CD4-positive, alpha-beta memory T cell (primary cell): ENCODE results near the gene ALDH1L1. TPM values are rescaled to one million over a fixed set of nuclear protein-coding genes. Genes with fewer than 3 reads are reported as not detected.

Source experiments
- CTCF ChIA-PET: fragments of 350-600 bp; sonication (Branson Sonifier 250); formaldehyde crosslinking; loops from one replicate; lab custom pipeline; 2021; ENCODE audit warnings: inconsistent platforms; ENCODE audit not compliant: partially characterized antibody; lab: Charles Lee
- POLR2A ChIA-PET: fragments of 350-600 bp; sonication (Branson Sonifier 250); formaldehyde crosslinking; loops from one replicate; lab custom pipeline; 2021; ENCODE audit not compliant: partially characterized antibody; lab: Charles Lee
- DNase-seq, 5 donors: peaks; one replicate each; pipeline versions ENCODE4 v3.0.0 to v3.0.0-alpha.2; 2020 to 2022; ENCODE audit warnings: mixed read lengths in 1 of 5
- H3K27ac ChIP-seq: one replicate; pipeline ENCODE4 v1.7.0; 2013; ENCODE audit warnings: low read depth, low read length
- H3K27me3 ChIP-seq: 2 replicates; pipeline ENCODE4 v1.7.0; 2013; ENCODE audit warnings: mild to moderate bottlenecking, low read length, moderate library complexity; ENCODE audit not compliant: insufficient read depth
- H3K36me3 ChIP-seq: 2 replicates; pipeline ENCODE4 v1.7.0; 2013; ENCODE audit warnings: mild to moderate bottlenecking, low read length, moderate library complexity; ENCODE audit not compliant: insufficient read depth
- H3K4me1 ChIP-seq: 2 replicates; pipeline ENCODE4 v1.7.0; 2013; ENCODE audit warnings: mild to moderate bottlenecking, low read length, moderate library complexity; ENCODE audit not compliant: insufficient read depth
- H3K4me3 ChIP-seq, 2 donors: one replicate each; pipeline ENCODE4 v1.7.0; 2013; ENCODE audit warnings: low read length in 2 of 2, mild to moderate bottlenecking in 1 of 2
- H3K9me3 ChIP-seq, 2 donors: one replicate each; pipeline ENCODE4 v1.7.0; 2013; ENCODE audit warnings: low read length in 2 of 2, control low read depth in 1 of 2; ENCODE audit not compliant: control insufficient read depth in 1 of 2
- H3K27ac Mint-ChIP-seq, 7 donors: one replicate each; pipeline ENCODE4 v1.8.0; 2020 to 2021; ENCODE audit warnings: mixed read lengths in 7 of 7, mild to moderate bottlenecking in 6 of 7, inconsistent platforms in 3 of 7, moderate library complexity in 3 of 7
- H3K27me3 Mint-ChIP-seq, 2 donors: one replicate each; pipeline ENCODE4 v1.8.0; 2020 to 2021; ENCODE audit warnings: mixed read lengths in 2 of 2
- H3K36me3 Mint-ChIP-seq, 2 donors: one replicate each; pipeline ENCODE4 v1.8.0; 2020 to 2021; ENCODE audit warnings: mixed read lengths in 2 of 2, inconsistent platforms in 1 of 2, mild to moderate bottlenecking in 1 of 2
- H3K4me1 Mint-ChIP-seq, 4 donors: one replicate each; pipeline ENCODE4 v1.8.0; 2020 to 2021; ENCODE audit warnings: mixed read lengths in 4 of 4, mild to moderate bottlenecking in 1 of 4
- H3K4me3 Mint-ChIP-seq, 8 donors: one replicate each; pipeline ENCODE4 v1.8.0; 2020 to 2021; ENCODE audit warnings: mixed read lengths in 8 of 8, mild to moderate bottlenecking in 7 of 8, moderate library complexity in 6 of 8, inconsistent platforms in 3 of 8
- H3K9me3 Mint-ChIP-seq, 8 donors: one replicate each; pipeline ENCODE4 v1.8.0; 2020 to 2021; ENCODE audit warnings: mixed read lengths in 8 of 8, mild to moderate bottlenecking in 5 of 8, inconsistent platforms in 3 of 8, moderate library complexity in 1 of 8
- intact Hi-C: fragments of 100-400 bp; cut with micrococcal nuclease; formaldehyde crosslinking; loops from one replicate; pipeline ENCODE4 v1.15.1; 2023
- polyA plus RNA-seq, 2 donors: library from polyadenylated mRNA; unstranded; fragments of 300-500 nt; fragmentation: Illumina TruSeq; gene quantifications; one replicate each; pipeline ENCODE4 v1.2.3, GENCODE V29; 2021
- total RNA-seq, 2 experiments: library from RNA; stranded (reverse); gene quantifications; one replicate each; pipeline ENCODE4 v1.2.3, GENCODE V29; 2021

The ALDH1L1 gene
- total and polyA plus RNA-seq, 4 experiments from 2014 or later = not detected

- no peaks in the 10 kb centered on the region for H3K36me3 Mint-ChIP-seq
- no peak for DNase-seq
- Histone ChIP-seq H3K36me3 (no peaks in the 10 kb centered on the region), H3K27me3 (no peaks in the 10 kb centered on the region), H3K4me3 (no peak overlapping the region), H3K27ac (no peak overlapping the region), H3K4me1 (no peaks in the 10 kb centered on the region), H3K9me3 (no peaks in the 10 kb centered on the region)
- intact Hi-C loops = no loop called here
- no peak overlapping the region for H3K4me3 Mint-ChIP-seq
- ChIA-PET POLR2A (no interaction called here), CTCF (no interaction called here)
- H3K27ac Mint-ChIP-seq = no peak overlapping the region
- peaks cover 0 to 2% of the 10 kb centered on the region in 2 donors for H3K27me3 Mint-ChIP-seq
- H3K4me1 Mint-ChIP-seq = no peaks in the 10 kb centered on the region
- no peaks in the 10 kb centered on the region for H3K9me3 Mint-ChIP-seq
These were observed 52.9 kb downstream of the ALDH1L1 start for GRCh38 chr3:126127452-126127851.

DNA sequence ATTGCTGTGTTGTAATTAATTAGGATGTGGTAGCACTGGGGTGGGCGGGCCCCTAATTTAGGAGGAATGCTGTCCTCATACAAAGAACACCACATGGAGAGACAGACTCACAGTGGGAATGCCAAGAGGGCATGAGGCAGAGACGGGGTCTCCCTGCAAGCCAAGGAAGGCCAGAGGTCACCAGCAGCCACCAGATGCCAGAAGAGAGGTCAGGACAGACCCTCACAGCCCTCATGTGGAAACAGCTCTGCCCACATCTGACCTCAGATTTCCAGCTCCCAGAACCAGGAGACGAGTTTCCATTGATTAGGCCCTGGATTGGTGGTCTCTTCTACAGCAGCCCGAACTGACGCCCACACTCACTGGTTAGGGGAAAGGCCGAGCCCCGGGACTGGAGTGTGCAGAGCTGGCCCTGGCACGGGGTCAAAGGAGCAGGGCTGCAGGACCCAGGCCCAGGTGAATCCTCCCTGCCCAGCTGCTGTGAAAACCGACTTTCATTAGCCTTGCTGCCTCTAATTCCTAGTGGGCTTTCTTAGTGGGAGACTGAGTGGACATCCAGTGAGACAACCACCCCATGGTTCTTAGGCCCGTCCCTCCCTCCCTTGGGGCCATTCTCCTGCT lies 53.5 kb downstream of the ALDH1L1 start:
- no peaks in the 10 kb centered on the region for H3K36me3 Mint-ChIP-seq
- H3K27me3 Mint-ChIP-seq = peaks cover 0 to 2% of the 10 kb centered on the region in 2 donors
- no peaks in the 10 kb centered on the region for H3K9me3 ChIP-seq
- no peak overlapping the region for H3K27ac Mint-ChIP-seq
- H3K27ac ChIP-seq = no peak overlapping the region
- DNase-seq = no peak
- no peaks in the 10 kb centered on the region for H3K9me3 Mint-ChIP-seq
- intact Hi-C loops = no loop called here
- ChIA-PET POLR2A (no interaction called here), CTCF (interaction anchor here (1.5 kb wide), 1 partner anchor 7 kb away, joined by 4 read pairs; no protein-coding TSS in a partner anchor)
- H3K27me3 ChIP-seq = no peaks in the 10 kb centered on the region
- H3K4me1 ChIP-seq = no peaks in the 10 kb centered on the region
- no peaks in the 10 kb centered on the region for H3K4me1 Mint-ChIP-seq
- H3K4me3 ChIP-seq = no peak overlapping the region
- H3K4me3 Mint-ChIP-seq = no peak overlapping the region
- no peaks in the 10 kb centered on the region for H3K36me3 ChIP-seq

GRCh38 chr3:126126286-126126685 lies 54.1 kb downstream of the ALDH1L1 start:
- Mint-ChIP-seq H3K4me3 (no peak overlapping the region), H3K27ac (no peak overlapping the region), H3K36me3 (no peaks in the 10 kb centered on the region), H3K9me3 (no peaks in the 10 kb centered on the region), H3K4me1 (no peaks in the 10 kb centered on the region), H3K27me3 (no peaks in the 10 kb centered on the region)
- Histone ChIP-seq H3K36me3 (no peaks in the 10 kb centered on the region), H3K27ac (no peak overlapping the region), H3K4me3 (no peak overlapping the region), H3K4me1 (no peaks in the 10 kb centered on the region), H3K9me3 (no peaks in the 10 kb centered on the region), H3K27me3 (no peaks in the 10 kb centered on the region)
- ChIA-PET POLR2A (no interaction called here), CTCF (interaction anchor here (1.5 kb wide), 1 partner anchor 8 kb away, joined by 4 read pairs; no protein-coding TSS in a partner anchor)
- no peak for DNase-seq
- intact Hi-C loops = no loop called here

DNA sequence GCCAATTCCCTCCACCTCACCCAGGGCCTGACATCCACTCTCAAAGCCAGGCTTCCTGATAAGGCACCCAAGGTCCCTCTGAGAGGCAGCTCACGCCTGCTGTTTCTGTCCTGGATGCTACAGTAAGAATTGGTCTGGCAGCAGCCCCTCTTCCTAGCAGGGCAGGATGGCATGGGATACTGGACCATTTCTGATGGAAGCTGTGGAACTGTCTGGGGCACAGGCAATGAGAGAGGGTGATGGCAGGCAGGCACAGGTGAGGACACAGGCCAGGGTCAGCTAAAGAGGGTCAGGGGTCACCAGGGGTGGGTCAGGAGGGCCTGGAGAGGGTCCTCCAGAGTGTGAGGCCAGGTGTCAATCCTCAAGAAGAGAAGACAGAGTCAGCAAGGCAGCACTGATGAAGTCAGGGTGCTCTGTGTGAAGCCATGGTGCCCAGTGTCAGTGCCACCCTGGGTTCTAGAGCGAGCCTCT lies 54.6 kb downstream of the ALDH1L1 start:
- no peak for DNase-seq
- Histone ChIP-seq H3K4me1 (no peaks in the 10 kb centered on the region), H3K36me3 (no peaks in the 10 kb centered on the region), H3K9me3 (no peaks in the 10 kb centered on the region), H3K27me3 (no peaks in the 10 kb centered on the region), H3K4me3 (no peak overlapping the region), H3K27ac (no peak overlapping the region)
- Mint-ChIP-seq H3K9me3 (no peaks in the 10 kb centered on the region), H3K4me3 (no peak overlapping the region), H3K4me1 (no peaks in the 10 kb centered on the region), H3K36me3 (no peaks in the 10 kb centered on the region), H3K27me3 (no peaks in the 10 kb centered on the region), H3K27ac (no peak overlapping the region)
- CTCF ChIA-PET = interaction anchor here (1.5 kb wide), 1 partner anchor 8 kb away, joined by 4 read pairs; no protein-coding TSS in a partner anchor
- intact Hi-C loops = no loop called here
- POLR2A ChIA-PET = no interaction called here

- no peaks in the 10 kb centered on the region for H3K27me3 Mint-ChIP-seq
- intact Hi-C loops = no loop called here
- H3K4me3 ChIP-seq = no peak overlapping the region
- no peaks in the 10 kb centered on the region for H3K36me3 ChIP-seq
- no peaks in the 10 kb centered on the region for H3K4me1 ChIP-seq
- ChIA-PET CTCF (interaction anchor here (1.5 to 2.4 kb wide), 2 partner anchors 8 to 9 kb away, joined by 4 to 11 read pairs; no protein-coding TSS in a partner anchor), POLR2A (no interaction called here)
- no peaks in the 10 kb centered on the region for H3K9me3 ChIP-seq
- no peaks in the 10 kb centered on the region for H3K27me3 ChIP-seq
- no peaks in the 10 kb centered on the region for H3K4me1 Mint-ChIP-seq
- no peak for DNase-seq
- no peaks in the 10 kb centered on the region for H3K36me3 Mint-ChIP-seq
- H3K27ac Mint-ChIP-seq = no peak overlapping the region
- no peaks in the 10 kb centered on the region for H3K9me3 Mint-ChIP-seq
- no peak overlapping the region for H3K4me3 Mint-ChIP-seq
- no peak overlapping the region for H3K27ac ChIP-seq
These were observed 55.0 kb downstream of the ALDH1L1 start for GRCh38 chr3:126125341-126125740.

- POLR2A ChIA-PET = no interaction called here
- Histone ChIP-seq H3K27ac (no peak overlapping the region), H3K9me3 (no peaks in the 10 kb centered on the region), H3K36me3 (no peaks in the 10 kb centered on the region), H3K27me3 (no peaks in the 10 kb centered on the region), H3K4me3 (no peak overlapping the region), H3K4me1 (no peaks in the 10 kb centered on the region)
- Mint-ChIP-seq H3K36me3 (no peaks in the 10 kb centered on the region), H3K4me3 (no peak overlapping the region), H3K4me1 (no peaks in the 10 kb centered on the region), H3K9me3 (no peaks in the 10 kb centered on the region), H3K27ac (no peak overlapping the region), H3K27me3 (no peaks in the 10 kb centered on the region)
- intact Hi-C loops = no loop called here
- DNase-seq = no peak
- CTCF ChIA-PET = interaction anchor here (1.3 to 2.4 kb wide), 2 partner anchors 9 to 153 kb away, joined by 3 to 11 read pairs; no protein-coding TSS in a partner anchor
These were observed 55.5 kb downstream of the ALDH1L1 start for GRCh38 chr3:126124896-126125295.

GRCh38 chr3:126124148-126124868 lies 56.1 kb downstream of the ALDH1L1 start:
- H3K4me3 ChIP-seq = no peak overlapping the region
- no peaks in the 10 kb centered on the region for H3K4me1 ChIP-seq
- no peaks in the 10 kb centered on the region for H3K36me3 Mint-ChIP-seq
- peaks cover 0 to under 1% (median 0%) of the 10 kb centered on the region in 8 donors for H3K9me3 Mint-ChIP-seq
- no peak for DNase-seq
- no peak overlapping the region for H3K27ac Mint-ChIP-seq
- peaks cover 0 to 4% of the 10 kb centered on the region in 2 donors for H3K27me3 Mint-ChIP-seq
- ChIA-PET CTCF (interaction anchor here (1.3 to 2.4 kb wide), 2 partner anchors 9 to 153 kb away, joined by 3 to 11 read pairs; no protein-coding TSS in a partner anchor), POLR2A (no interaction called here)
- H3K4me3 Mint-ChIP-seq = no peak overlapping the region
- no peaks in the 10 kb centered on the region for H3K9me3 ChIP-seq
- H3K27me3 ChIP-seq = no peaks in the 10 kb centered on the region
- no peaks in the 10 kb centered on the region for H3K36me3 ChIP-seq
- no peaks in the 10 kb centered on the region for H3K4me1 Mint-ChIP-seq
- intact Hi-C loops = no loop called here
- no peak overlapping the region for H3K27ac ChIP-seq
